DMS 273 (cell line): ENCODE results near the gene TUBA4B.

Experiments used
- DNase-seq: peaks from one replicate; lab custom pipeline; 2025; ENCODE audit not compliant: unreplicated experiment; lab: John Stamatoyannopoulos, UW

TUBA4B gene

DNA sequence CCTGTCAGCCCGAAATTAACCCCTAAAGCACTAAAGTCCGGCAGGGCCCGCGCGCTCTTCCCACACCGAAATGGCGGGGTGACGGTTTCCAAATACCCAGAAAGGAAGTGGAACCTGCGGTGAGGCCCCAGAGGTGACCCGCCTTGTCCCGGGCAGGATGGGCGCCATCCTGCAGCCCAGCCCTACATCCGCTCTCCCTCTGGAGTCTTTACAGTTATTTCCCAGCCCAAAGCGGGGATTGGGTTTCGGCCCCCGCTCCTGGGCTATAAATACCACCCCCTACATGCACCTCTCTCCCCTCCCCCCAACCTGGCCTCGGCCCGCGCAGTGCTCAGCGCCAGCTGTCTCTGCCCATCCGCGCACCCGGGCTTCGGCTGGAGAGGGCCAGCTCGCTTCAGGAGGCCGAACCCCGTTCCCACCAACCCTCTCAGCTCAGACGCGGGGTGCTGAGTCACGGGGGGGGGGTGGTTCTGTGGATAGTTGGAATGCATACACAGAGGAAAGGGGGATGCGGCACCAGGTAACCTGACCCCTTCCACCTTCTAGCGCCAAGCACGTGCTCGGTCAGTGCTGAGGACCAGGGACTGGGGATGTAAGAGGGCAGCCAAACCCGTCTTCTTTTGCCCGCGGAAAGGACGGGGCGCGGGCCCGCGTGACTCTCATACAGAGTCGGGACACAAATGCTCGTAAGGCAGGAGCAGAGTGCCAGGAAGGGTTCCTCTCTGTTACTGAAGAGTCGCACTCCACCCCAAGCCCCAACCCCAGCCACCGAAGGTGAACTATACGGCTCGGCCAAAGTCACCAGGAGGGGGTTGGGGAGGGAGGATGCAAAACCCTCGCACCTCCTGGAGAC is at the start of gene TUBA4B:
Gene TUBA4B (plus strand): TSS at position 344 of the 853 bp plus-strand sequence. CDS start 165 bp downstream, at position 509.
- DNase-seq: peak; percentile 89

DNA sequence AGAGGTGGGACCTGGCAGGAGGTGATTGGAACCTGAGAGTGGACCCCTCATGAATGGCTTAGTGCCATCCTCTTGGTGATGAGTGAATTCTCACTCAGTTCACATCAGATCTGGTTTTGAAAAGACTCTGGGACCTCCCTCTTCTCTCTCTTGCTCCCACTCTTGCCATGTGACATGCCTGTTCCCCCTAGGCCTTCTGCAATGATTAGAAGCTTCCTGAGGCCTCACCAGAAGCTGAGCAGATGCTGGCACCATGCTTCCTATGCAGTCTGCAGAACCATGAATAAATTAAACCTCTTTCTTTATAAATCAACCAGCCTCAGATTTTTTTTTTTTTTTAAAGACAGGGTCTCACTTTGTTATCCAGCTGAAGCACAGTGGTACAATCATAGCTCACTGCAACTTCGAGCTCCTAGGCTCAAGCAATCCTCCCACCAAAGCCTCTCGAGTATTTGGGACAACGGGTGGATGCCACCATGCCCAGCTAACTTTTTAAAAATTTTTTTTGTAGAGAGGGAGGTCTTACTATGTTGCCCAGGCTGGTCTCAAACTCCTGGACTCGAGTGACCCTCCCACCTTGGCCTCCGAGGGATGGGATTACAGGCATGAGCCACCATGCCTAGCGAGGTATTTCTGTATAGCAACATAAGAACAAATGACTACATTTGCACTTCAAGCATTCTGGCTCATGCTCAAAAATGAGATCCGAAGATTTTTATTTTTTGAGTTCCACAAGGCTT is 48.4 kb upstream of the TUBA4B start:
- DNase-seq: no peak

DNA sequence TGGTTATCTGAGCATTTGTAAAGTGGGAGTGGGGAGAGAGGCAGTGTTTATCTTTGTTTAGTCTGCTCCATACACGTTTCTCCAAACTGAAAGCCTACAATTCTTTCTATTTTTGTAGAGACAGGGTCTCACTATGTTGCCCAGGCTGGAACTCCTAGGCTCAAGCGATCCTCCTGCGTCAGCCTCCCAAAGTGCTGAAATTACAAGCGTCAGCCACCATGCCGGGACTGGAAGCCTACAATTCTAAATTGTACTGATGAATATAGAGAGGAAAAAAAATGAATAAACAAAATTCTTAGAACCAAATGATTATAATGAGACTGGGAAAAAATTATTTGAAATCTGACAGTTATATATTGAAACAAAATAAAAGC is 47.9 kb upstream of the TUBA4B start:
- no peak for DNase-seq

DNA sequence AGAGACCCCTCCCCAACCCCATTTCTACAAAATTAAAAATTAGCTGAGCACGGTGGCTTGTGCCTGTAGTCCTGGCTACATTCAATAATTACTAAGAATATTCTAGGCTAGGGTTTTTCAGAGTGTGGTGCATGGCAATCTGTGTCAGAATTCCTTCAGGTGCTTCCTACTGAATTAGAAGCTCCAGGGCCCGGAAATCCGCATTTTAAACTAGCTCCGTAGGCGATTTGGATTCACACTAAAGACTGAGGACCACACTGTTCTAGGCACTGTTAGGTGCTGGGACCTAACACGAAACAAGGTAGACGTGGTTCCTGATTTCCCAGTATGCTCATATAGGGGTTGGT is 47.1 kb upstream of the TUBA4B start:
- DNase-seq: no peak

DNA sequence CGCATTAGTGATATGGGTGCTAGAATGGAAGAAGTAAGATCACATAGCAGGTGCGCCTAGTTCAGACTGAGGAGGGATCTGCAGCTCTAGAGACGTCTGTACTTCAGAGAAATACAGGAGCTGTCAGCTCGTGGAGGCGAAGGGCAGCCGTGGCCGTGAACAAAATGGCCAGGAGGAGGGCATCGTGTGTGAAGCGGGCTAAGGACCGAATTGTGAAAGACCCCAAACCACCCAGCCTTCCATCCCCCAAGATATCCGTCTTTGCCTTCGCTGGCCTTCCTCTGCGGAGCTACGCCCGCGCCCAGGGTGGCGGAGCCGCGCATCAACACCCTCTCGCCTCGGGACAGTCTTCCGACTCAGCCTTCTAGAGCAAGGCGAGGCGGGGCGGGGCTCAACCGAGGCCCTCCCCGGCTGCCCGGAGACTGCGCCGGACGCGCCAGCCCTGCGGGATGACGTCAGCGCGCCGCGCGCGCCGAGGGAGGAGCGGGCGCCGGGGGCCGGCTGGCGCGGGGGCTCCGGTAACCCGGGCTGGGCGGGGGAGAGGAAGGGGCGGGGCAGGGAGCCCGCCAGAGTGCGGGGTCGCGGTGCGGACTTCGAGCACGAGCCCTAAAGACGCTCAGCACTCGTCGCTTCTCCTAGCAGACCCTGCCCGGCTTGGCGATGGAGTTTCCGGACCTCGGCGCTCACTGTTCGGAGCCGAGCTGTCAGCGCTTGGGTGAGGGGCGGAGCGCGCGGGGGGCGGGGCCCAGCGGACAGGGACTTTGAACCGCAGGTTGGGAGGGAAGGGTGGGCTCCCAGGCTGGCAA is 46.5 kb upstream of the TUBA4B start, which contains the start of gene ZFAND2B:
Gene ZFAND2B (plus strand): TSS at position 455 of the 806 bp plus-strand sequence. CDS start 206 bp downstream, at position 661.
- peak; percentile 98 for DNase-seq

DNA sequence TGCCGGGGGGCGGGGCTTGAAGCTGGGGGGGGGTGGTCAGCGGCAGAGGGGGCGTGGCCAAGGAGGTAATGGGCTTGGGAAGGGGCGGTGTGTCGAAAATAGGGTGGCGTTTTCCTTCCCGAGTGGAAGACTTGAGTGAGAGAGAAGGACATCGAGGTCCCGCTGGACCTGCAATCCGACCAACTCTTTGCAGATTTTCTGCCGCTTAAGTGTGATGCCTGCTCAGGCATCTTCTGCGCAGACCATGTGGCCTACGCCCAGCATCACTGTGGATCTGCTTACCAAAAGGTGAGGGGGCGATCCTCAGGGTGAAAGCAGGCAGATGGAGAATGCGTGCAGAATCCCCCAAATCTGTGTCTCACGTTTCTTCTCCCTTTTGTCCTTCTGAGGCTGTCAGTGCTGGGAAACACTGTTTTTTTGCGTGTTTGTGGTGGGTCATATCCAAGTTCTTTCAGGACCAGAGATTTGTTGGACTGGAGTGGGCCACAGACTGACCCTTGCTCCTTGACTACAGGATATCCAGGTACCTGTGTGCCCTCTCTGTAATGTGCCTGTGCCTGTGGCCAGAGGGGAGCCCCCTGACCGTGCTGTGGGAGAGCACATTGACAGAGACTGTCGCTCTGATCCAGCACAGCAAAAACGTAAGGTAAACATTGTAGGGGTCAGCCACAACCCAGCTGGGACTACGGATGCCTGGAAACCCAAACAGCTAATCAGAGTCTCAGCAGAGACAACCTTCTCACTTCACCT is 45.7 kb upstream of the TUBA4B start:
- no peak for DNase-seq

DNA sequence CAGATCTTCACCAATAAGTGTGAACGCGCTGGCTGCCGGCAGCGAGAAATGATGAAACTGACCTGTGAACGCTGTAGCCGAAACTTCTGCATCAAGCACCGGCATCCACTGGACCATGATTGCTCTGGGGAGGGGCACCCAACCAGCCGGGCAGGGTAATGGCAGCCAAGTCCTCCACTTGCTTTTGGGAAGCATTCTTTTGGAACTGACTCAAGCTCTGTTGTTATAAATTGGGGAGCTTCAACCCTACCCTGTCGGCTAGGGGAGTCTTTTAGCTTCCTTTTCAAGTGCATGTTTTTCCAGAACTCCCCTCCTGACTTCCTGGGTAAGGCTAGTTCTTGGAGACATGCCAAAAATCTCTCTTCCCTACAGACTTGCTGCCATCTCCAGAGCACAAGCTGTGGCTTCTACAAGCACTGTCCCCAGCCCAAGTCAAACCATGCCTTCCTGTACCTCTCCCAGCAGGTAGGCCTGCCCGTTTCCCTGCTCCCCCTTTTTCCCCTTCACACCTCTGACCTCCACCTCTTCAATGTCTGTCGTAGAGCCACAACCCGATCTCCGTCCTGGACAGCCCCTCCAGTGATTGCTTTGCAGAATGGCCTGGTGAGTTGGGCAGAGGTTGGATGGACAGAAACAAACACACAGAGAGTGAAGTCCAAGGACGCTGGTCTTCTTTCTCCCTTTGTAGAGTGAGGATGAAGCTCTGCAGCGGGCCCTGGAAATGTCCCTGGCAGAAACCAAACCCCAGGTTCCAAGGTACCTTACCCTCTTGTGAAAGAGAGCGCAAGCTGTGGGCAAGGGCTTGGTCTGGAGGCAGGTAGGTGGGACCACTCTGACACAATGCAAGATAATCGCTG is 44.9 kb upstream of the TUBA4B start:
- DNase-seq: peak; percentile 65

DNA sequence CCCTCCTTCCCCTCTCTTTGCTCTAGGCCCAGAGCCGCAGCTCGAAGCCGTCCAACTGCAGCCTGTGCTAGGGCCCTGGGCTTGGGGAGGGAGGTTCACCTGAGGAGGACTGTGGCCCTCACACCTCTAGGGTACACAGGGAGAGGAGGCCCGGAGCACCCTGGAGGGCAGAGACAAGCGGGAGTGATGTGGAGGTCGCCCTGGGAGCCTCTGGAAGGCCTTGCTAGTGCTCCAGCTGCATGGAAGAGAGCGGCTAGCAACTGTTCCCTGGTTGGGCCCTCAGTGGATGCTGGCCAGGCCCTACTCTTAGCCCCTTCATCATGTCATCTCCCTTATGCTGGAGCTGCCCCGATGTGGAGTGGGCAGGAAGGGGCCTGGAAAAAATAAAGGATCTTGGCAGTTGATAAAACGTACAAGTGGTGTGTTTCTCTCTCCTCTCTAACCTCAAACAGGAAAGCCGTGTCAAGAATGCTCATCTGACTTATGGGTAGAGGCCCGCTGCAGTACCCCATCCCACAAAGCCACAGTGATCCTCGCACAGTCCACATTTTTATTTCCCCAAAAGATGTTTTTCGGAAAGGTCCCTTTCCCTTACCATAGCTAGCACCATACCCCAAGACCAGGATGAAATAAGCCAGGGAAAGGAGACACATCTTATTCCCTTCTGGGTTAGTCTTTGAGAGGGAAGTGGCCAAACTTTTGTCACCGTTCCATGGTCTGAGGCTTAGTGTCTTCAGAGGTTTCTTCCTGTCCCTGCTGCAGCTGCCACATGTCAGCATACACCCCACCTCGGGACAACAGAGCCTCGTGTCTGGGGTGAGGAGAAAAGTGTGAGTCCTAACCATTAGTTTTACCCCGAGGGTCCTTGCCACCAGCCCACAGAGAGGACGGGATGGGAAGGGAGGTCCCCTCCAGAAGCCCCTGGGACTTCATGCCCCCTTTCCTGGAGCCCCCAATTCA is 43.5 kb upstream of the TUBA4B start:
- DNase-seq: no peak

DNA sequence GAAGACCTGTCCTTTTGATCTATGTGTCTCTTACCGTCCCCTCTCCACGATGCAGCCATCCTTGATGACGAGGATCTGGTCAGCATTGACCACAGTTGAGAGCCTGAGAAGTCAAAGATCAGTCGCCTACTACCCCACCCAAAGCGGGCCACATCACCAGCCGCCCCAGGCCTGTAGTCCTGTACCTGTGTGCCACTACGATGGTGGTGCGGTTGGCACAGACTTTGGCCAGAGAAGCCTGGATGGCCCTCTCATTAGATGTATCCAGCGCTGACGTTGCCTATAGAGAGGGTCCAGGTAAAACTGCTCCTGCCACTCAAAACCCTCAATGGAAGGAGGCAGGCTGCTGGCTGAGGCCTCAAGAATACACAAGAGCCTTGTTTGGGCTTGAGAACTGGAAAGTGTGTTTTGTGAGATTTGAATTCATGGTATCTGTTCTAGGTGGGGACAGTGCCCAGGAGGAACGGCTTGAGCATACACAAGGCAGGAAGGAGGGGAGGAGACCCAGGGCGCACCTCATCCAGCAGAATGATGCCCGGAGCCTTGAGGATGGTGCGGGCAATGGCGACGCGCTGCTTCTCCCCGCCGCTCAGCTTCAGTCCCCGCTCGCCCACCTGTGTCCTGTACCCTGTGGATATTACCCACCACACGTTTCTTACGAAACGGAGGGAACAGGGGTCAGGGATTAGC is 42.7 kb upstream of the TUBA4B start:
- no peak for DNase-seq

DNA sequence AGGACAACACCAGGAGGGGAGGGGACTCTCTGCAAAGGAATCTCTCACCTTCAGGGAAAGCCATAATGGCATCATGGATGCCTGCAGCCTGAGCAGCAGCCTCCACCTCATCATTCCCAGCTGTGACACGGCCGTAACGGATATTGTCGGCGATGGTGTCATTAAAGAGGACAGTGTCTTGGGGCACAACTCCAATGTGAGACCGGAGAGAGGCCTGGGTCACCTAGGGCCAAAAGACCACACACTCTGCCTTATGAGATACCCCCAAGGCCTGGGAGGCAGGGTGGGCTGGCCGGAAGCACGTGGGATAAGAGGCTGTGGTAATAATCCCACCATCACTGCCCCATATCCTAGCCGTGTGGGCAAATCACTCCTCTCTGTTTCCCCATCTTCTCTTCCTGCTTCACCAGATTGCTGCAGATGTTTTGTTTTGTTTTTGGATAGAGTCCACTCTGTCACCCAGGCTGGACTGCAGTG is 42.1 kb upstream of the TUBA4B start:
- DNase-seq: no peak

DNA sequence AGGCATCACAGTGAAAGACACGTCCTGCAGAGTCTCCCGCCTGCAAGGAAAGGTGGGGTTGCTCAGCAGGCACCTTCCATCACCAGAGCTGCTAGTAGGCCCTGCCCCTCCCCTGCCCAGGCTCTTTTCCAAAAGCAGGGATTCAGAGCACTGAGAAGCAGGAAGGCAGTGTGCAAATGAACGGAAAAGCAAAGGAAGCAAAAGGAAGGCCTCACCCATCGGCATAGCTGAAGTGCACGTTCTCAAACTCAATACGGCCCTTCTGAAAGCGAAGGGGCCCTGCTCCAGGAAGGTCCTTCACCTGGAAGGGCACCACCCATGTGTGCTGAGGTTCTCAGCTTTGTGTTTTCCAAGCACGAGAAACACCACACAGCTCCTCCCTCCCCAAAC is 40.0 kb upstream of the TUBA4B start:
- no peak for DNase-seq

DNA sequence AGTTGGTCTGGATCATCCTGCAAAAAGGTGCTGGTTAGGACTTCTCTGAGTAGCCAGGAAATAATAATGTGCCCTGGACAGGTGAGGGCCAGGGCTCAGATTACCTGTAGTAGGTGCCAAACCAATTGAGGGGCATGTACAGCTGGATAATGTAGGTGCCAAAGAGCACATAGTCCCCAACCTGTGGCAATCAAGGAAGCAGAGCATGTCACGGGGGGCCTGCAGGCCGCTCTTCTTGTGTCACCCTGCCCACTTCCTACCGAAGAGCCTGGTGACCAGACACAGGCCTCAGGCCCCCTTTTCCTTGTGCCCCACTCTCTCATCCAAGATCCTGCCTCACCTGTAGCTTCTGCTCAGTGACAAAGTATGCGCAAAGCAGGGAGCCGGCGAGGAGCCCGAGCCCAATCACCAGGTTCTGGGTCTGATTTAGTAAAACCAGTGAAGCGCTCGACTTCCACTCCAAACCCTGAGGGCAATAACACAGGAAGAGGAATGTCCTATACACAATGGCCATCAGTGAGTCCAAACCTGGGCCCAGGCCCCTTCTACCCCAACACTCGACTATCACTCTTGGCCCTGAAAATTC is 39.5 kb upstream of the TUBA4B start:
- no peak for DNase-seq

DNA sequence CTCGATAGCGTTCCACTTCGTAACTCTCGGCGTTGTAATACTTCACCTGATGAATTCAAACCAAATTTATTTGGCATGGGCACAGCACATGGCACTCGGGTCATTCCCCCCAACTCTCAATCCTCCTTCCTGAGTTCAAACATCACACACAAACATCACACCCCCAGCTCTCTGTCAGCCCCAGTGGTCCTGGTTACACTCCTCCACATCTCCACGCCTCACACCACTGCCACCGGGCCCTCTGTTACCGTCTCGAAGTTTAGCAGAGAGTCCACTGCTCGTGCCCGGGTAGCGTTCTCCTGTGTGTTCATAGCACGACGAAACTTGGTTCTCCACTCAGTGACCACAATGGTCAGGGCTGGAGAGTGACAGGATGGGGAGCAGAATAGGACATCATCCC is 38.9 kb upstream of the TUBA4B start:
- no peak for DNase-seq

DNA sequence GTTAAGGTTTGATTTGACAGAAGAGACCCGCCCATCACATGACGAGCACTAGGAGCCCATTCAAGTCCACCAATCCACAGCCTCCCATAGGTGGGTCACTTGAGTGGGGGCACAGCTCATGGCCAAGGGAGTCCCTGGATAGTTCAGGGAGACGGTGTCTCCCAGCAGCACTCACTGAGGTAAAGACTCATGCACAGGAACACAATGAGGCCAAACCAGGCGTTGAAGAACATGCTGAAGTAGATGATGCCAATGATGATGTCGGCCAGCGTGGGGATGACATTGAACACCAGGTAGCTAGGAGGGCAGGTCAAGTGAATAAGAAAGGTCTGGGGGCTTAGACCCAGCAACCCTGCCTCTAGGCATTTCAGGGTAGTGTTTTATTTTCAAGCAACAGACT is 38.3 kb upstream of the TUBA4B start:
- DNase-seq: no peak

DNA sequence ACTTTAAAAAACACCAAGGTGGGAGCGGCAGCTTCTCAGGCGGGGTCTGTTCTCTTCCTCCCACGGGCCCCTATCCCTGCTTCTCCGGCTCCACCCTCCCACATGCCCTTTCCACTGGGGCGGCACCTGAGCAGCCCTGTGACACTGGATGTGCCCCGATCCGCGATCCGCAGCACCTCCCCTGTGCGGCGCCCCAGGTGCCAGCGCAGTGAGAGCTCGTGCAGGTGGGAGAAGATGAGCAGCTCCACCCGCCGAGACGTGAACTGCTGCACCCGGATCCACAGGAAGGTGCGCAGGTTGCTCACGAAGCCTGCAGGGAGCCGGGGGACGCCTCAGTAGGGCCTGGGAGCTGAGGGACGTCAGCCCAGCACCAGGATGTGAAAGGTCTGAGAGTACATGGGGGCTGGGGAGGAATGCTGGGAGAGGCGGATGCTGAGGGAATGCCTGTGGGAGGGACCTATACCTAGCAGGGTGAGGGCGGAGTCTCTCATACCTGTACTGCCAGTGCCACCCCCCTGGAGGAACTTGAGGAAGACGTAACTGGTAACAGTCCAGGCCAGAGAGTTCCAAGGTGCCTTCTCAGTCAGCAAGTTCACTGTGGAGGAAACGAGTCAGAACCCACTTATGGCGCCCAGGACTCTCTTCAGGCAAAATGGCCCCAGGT is 37.0 kb upstream of the TUBA4B start:
- DNase-seq: no peak

DNA sequence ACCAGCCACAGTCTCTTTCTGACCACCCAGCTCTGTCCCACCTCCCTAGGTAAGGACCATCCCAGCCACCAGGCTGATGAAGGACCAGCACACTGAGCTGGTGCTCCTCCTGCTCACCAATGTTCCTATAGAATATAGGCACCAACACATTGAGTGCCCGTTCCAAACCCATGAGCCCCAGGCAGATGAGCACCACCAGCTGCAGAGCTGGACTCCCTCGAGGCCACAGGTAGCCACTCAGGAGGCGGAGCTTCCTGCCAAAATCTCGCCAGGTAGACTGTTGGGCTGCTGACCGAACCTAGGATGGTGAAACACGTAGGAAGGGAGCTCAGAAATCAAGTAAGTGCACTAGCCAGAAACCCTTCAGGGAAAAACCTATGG is 36.5 kb upstream of the TUBA4B start:
- DNase-seq: no peak

DNA sequence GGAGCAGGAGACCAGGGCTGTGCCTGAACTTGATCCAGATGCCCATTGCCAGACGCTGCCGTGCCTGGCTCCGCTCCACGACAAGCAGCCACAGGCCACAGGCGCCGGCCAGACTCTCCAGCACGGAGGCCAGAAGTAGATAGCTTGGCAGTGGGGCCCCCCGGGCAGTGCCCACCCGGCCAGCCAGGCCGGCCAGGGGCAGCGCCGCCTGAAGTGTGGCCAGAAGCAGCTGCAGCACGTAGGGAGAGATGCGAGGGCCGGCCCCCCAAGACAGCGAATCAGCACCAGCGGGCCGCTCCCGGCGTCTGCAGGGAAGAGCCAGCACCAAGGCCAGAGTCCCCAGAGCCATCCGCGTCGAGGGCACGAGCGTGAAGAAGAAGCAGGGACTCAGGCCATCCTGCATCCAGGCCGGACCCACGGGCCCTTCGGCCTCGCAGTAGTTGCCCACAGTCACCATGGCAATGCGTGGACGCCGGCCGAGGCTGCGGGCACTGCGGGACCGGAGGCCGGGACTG is 34.8 kb upstream of the TUBA4B start:
- DNase-seq: peak; percentile 94
